NOMO-1 treated with DMSO at 0.1 percent for 48 hours (cell line): ENCODE measurements around the gene PGAP6.
"Not testable (repeated sequence)": the region's sequence is repeated elsewhere in the genome, so short reads cannot be mapped to it uniquely, and the experiment has no call there.

ENCODE experiments used
- DNase-seq: peaks from one replicate; lab custom pipeline; 2025; ENCODE audit not compliant: unreplicated experiment; lab: John Stamatoyannopoulos, UW

The PGAP6 gene

DNA sequence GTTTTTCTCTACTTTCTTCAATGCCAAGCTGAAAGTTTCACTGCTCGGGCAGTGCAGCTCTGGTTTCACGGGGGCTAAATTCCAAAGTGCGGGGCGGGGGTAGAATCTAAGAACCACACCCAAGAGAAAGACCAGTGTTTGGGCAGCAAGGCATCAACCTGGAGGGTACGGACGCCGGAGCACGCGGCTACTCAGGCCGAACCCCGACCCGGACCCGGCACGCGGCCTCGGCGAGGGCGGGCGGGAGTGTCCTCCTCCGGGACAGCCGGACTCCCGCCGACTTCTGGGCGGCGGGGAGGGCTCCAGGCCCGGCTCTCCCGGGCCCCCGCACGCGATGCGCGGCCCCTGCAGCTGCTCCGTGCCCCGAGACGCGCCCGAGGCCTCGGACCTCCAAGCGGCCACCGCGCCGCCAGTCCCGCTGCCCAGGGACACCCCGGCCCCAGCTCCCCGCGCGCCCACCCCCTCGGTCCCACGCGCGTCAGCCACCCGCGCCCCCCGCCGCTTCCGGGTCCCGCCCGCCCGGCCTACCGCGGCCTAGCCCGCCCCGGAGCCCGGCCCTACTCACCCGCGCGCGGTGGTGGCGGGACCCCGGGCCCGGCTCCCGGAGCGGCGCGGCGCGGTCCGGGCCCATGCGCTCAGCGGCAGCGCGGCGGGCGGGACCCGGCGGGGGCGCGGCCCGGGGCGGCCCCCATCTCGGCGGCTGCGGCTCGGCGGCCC, 29.8 kb downstream of the PGAP6 start:
- no peak for DNase-seq

DNA sequence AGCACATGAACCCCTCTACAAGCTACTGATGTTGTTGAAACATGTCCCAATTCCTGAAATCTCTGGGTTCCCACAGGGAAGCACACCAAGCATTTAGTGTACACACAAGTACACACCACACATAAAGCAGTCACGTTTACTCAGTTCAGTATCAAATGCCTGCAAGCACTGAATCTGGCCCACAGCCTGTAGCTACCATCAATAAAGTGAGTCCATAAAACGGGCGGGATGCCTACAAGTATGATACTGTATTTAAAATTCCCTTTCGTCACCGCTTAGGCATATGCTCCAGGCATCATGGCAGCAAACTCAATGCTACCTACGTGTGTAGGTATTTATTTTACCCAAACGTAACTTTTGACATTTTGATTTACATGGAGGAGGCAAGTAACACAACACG, 31.6 kb downstream of the PGAP6 start:
- DNase-seq: no peak

DNA sequence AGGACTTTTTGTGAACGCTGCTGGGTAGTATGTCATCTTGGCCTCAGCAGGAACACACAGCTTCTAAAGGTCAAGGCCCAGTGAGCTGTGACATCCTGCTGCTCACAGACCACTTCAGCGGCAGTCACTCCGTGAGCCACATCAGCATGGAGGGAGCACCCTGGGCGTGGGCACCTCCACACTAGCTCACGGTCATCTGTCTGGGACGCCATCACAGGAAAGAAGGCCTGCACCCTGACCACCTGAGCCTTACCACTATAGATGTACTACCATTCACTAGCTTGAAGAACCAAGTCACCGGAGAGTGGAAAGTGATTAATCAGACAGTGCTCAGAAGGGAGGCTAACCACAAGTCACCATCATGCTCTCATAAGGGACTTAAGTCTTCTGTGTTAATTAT, 32.6 kb downstream of the PGAP6 start:
- no peak for DNase-seq

DNA sequence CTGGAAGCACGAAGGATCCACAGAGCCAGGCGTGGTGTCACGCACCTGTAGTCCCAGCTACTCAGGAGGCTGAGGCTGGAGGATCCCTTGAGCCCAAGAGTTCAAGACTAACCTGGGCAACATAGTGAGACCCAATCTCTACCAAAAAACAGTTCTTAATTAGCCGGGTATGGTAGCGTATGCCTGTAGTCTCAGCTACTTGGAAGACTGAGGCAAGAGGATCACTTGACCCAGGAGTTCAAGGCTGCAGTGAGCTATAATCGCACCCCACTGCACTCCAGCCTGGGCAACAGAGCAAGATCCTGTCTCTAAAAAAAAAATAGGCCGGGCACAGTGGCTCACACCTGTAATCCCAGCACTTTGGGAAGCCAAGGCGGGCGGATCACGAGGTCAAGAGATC, 33.3 kb downstream of the PGAP6 start:
- DNase-seq: not testable (repeated sequence)

DNA sequence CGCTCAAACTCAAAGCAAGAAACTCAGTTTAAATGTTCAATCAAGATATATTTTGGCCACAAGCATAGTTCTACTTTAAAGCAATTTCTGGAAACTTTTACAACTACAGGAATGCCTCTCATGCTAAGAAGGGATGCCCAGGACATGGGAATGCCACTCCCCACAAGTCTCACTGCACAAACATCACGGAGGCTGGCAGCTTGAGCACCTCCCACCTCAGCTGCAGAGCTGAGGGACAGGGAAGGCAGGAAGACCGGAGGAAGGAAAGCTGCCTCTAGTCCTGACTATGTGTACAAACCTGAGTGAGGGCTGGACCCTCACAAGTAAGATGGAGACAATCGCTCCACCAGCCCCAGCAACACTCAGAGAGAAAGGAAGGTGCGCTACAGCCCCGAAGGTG, 34.6 kb downstream of the PGAP6 start:
- DNase-seq: no peak

DNA sequence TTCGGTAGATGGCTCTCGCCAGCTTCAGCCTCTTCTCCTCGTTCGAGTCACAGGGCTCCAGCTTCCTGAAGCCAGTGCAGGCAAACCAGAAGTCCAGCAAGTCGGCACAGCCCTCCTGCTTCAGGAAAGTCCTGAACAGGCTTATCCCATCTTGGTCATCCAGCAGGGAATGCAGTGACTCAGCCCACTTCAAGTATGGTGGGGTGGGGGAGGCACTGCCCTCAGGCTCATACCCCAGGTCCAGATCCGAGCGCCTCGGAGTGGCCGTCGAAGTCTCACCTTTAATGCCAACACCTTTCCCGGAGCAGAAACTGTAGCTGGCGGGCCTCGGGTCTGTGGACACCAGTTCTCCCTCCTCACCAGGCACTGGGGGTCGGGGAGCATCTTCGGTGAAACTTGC, 35.2 kb downstream of the PGAP6 start:
- DNase-seq: no peak

DNA sequence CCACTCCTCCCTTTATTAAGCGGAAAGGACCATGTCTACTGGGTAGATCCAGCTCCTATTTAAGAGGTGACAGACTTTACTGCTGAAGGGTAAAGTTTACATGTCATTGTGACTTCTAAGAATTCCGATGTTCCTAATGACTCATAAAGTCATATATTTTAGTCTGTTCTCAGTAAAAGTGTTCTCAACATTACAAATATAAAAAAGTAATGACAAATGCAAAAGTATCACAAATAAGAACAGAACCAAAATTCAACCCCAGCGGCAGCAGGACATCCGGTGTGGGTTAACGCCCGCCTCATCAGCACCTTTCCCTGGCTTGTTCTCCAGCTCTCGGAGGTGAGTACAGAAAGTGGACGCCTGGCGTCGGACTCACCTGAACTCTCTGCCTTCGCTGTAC, 36.0 kb downstream of the PGAP6 start:
- DNase-seq: no peak

DNA sequence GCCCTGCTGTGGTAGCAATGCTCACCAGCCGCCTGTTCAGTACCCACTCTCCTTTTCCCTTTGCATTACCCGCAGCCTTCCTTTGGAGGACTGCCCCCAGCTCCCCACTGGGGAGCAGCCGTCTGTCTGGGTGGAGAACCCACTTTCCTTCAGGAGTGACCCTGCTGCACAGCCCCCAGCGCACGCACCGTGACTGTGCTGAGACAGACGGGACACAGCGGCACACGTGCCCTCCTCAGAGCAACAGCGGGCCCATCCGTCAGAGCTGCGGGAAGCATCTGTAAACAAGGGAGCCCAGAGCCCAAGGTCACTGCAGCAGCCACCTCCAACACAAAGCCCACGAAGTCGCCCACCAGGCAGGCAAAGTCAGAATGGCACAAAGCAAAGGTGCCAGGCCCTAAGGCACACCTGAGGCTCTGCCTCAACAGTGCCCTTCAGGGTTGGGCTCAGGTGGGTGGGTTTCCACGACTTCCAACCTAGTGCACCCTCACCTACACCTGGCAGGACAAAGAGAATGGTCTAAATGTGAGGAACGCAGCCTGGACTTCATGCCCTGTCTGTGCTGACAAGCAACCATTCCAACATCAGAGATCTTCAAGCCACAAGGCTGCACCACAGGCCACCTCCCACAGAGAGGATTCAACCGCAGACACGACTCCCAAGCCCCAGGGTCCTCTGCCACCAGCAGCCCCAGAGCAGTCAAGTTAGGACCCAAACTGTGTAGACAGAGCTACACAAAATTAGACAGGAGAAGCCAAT, 39.1 kb downstream of the PGAP6 start:
- no peak for DNase-seq

DNA sequence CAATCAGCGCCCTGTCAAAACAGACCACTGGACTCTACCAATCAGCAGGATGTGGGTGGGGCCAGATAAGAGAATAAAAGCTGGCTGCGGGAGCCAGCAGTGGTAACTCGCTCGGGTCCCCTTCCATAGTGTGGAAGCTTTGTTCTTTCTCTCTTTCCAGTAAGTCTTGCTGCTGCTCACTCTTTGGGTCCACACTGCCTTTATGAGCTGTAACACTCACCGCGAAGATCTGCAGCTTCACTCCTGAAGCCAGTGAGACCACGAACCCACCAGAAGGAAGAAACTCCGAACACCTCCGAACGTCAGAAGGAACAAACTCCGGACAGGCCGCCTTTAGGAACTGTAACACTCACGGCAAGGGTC, 39.8 kb downstream of the PGAP6 start:
- not testable (repeated sequence) for DNase-seq

DNA sequence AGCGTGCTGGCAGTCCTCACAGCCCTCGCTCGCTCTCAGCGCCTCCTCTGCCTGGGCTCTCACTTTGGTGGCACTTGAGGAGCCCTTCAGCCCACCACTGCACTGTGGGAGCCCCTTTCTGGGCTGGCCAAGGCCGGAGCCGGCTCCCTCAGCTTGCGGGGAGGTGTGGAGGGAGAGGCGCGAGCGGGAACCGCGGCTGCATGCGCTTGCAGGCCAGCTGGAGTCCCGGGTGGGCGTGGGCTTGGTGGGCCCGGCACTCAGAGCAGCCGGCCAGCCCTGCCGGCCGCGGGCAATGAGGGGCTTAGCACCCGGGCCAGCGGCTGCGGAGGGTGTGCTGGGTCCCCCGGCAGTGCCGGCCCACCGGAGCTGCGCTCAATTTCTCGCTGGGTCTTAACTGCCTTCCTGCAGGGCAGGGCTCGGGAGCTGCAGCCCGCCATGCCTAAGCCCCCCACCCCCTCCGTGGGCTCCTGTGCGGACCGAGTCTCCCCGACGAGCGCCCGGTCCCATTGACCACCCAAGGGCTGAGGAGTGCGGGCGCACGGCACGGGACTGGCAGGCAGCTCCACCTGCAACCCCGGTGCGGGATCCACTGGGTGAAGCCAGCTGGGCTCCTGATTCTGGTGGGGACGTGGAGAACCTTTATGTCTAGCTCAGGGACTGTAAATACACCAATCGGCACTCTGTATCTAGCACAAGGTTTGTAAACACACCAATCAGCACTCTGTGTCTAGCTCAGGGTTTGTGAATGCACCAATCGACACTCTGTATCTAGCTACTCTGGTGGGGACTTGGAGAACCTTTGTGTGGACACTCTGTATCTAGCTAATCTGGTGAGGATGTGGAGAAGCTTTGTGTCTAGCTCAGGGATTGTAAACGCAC, 40.4 kb downstream of the PGAP6 start:
- not testable (repeated sequence) for DNase-seq

DNA sequence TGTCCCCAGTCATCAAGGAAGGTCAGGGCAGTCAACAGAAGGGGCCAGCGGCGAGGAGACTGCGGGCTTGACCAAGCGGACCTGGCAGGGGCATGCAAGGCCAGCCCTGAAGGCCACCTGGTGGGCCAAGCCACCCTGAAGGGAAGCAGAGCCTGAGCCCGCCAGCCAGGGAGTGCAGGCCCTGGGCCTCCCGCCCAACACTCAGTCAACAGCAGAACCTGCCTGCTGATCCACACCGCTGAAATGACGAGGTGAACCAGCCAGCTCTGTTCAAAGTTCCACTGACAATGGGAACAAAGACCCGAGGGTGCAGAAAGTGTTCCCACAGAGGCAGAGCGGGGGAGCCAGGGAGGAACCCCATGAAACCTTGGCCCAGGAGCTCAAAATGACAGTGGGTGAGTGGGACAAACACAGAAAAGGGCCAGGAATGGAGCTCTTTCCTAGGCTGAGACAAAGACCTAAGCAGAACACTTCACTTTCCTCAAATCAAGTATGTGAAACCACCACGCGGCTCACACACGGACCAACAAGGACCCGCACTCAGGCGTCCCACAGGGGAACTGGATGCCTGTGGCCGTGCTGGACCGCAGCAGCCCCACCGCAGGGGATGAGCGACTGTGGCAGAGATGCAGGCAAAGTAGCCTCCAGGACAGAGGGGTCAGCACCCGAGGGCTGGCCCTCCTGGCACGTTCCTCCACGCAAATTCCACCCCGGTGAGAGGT, 41.2 kb downstream of the PGAP6 start:
- no peak for DNase-seq

DNA sequence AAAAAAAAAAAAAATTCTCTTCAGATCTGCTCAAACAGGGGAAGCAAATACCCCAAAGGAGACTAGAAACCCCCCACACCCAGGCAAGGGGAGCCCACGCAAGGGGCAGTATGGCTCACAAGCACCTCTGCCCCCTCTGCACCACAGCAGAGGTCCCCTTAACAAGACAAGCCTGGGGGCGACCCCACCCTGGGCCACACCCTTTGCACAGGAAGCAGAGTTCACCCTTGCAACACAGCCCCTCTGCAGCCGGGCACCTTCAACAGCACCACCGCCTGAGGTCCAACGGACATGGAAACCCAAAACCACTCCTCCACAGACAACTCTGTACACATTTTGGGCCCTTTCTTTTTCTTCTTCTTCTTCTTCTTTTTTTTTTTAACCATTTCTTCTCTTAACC, 42.1 kb downstream of the PGAP6 start:
- DNase-seq: peak; percentile 91

DNA sequence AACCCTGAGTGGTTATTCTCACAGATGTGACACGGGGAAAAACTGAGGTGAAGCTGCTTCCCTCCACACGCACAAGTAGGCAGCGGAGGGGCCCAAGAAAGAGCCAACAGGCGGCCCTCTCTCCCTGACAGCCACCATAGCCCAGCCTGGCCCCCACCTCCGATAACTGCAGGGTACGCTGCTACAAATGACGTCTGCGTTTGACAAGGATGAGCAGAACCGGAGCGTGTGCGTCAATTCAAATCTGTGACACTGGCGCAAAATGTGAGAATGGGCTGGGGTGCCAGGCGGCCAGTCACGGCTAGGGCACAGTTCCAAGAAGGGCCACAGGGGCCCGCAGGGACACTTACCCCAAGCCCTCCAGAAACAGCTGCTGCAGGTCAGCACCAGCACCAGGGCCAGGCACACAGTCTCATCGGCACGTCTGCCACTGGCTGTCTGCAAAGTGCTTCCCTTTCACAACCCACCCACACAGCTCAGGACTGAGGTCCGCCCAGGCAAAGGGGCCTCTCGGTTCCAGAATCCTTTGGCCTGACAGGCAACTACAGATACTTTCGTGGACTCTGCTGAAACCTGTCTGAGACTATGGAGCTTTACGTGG, 43.7 kb downstream of the PGAP6 start:
- peak; percentile 52 for DNase-seq

DNA sequence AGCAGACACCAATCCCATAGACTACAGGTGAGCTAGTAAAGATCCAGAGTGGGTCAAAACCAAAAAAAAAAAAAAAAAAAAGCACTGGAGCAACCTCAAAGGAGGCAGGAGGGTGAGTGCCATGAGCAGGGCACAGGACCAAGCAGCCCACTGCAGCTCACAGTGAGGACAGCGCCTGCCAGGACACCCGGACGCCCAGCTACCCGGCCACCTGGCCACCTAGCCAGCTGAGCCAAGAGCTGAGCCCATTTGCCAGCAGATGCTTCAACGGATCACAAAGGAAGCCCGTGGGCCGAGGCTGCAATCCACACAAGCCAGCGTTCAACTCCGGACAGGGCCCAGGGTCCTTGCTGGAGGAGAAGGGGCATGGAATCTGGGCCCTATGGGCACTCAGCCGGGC, 44.3 kb downstream of the PGAP6 start:
- DNase-seq: no peak

DNA sequence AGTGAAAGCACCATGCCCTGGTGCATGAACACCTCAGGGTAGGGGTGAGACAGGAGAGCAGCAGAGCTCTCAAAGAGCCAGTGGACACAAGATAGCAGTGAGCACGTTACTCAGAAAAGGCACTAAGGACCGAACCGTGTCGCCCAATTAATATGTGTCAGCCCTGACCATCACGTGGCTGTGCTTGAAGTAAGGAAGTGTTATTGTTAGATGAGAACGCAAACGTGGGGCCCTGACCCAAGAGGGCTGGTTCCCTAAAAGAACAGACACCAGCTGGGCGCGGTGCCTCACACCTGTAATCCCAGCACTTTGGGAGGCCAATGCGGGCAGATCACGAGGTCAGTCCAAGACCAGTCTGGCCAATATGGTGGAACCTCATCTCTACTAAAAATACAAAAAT, 45.5 kb downstream of the PGAP6 start:
- DNase-seq: peak; percentile 60

DNA sequence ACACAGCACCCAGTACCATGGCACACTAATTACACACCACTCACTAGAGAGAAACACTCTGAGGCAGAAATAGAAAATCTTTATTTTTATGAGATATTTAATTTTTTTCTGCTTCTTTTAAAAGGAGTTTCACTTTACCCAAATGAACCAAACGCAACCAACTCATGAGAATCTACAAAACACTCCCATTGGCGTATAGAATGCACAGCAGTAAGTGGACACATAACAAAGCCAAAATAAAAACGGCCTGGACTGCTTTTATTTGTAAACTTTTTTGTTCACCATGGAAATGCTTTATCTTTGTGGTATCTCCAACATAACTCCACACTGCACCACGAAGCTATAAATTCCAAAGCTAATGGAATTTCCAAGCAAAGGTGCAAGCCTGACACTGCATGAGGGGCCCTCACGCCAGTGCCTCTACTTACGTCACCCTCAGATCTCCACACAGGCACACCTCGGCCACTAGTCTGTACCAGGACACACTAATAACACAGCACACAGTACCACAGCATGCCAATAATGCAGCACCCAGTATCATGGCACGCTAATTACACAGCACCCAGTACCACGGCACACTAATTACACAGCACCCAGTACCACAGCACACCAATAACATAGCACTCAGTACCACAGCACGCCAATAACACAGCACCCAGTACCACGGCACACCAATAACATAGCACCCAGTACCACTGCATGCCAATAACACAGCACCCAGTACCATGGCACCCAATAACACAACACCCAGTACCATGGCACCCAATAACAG, 46.7 kb downstream of the PGAP6 start:
- not testable (repeated sequence) for DNase-seq

DNA sequence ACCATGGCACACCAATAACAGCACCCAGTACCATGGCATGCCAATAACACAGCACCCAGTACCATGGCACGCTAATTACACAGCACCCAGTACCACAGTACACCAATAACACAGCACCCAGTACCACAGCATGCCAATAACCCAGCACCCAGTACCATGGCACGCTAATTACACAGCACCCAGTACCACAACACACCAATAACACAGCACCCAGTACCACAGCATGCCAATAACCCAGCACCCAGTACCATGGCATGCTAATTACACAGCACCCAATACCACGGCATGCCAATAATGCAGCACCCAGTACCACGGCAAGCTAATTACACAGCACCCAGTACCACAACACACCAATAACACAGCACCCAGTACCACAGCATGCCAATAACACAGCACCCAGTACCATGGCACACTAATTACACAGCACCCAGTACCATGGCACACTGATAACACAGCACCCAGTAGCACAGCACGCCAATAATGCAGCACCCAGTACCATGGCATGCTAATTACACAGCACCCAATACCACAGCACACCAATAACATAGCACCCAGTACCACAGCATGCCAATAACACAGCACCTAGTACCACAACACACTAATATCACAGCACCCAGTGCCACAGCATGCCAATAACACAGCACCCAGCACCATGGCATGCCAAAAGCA, 47.5 kb downstream of the PGAP6 start:
- not testable (repeated sequence) for DNase-seq

DNA sequence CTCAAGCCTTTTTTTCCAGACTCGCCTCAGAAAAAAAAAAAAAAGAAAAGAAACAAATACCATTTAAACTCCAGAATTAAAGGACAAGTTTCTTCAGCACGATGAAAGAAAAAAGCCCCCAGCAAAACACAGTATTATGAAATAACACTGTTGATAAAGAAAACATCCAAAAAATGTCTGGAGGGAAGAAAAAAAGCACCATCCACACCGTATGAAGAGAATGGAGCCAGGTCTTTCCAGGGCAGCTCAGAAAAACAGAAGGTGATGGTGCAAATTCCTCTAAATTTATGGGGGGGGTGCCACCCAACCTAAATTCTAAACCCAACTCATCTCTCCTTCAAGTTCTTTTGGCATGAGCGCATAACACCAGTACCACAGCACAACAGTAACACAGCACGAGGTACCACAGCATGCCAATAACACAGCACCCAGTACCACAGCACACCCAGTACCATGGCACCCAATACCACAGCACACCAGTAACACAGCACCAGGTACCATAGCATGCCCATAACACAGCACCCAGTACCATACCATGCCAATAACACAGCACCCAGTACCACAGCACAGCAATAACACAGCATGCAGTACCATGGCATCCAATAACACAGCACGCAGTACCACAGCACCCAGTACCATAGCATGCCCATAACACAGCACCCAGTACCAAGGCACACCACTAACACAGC, 48.2 kb downstream of the PGAP6 start:
- DNase-seq: no peak
